ENCODE data around the gene GPBP1. TPM values are rescaled to one million over a fixed set of nuclear protein-coding genes. Genes with fewer than 3 reads are reported as not detected.
A peak's percentile ranks its signal among the peaks of the same experiment; 100 is the strongest.

The GPBP1 gene
- total RNA-seq, 1 experiment from 2014 or later = 100 TPM

- H3K36me3 Mint-ChIP-seq = peaks cover 15% of the 10 kb centered on the region
- POLR2A ChIA-PET = no interaction called here
Observed at GRCh38 chr5:57171816-57172465, 1.9 kb upstream of the GPBP1 start.

GRCh38 chr5:57172466-57173318 lies 1.2 kb upstream of the GPBP1 start:
- Mint-ChIP-seq H3K27ac (peak overlapping the region; percentile 98), H3K4me1 (peaks cover 23% of the 10 kb centered on the region), H3K27me3 (ENCODE audit: low read depth) (peaks cover 6% of the 10 kb centered on the region), H3K36me3 (peaks cover 20% of the 10 kb centered on the region), H3K4me3 (peak overlapping the region; percentile 97), H3K9me3 (no peaks in the 10 kb centered on the region)
- ChIA-PET CTCF (interaction anchor here (0.6 to 1.2 kb wide), 5 partner anchors 11 to 1632 kb away, joined by 3 to 13 read pairs (median 6); no protein-coding TSS in a partner anchor), POLR2A (interaction anchor here (0.7 to 1.5 kb wide), 7 partner anchors 10 to 263 kb away, joined by 3 to 18 read pairs (median 5); partner anchors contain the start of gene SETD9)
- ATAC-seq = no peak
- DNase-seq (ENCODE audit: low spot score) = no peak
- TF ChIP-seq, protein P1, sequence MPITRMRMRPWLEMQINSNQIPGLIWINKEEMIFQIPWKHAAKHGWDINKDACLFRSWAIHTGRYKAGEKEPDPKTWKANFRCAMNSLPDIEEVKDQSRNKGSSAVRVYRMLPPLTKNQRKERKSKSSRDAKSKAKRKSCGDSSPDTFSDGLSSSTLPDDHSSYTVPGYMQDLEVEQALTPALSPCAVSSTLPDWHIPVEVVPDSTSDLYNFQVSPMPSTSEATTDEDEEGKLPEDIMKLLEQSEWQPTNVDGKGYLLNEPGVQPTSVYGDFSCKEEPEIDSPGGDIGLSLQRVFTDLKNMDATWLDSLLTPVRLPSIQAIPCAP (CRISPR knock-in tag; IDR thresholded peaks at IDR 0.05) = no peak
- TF ChIP-seq, protein P2, sequence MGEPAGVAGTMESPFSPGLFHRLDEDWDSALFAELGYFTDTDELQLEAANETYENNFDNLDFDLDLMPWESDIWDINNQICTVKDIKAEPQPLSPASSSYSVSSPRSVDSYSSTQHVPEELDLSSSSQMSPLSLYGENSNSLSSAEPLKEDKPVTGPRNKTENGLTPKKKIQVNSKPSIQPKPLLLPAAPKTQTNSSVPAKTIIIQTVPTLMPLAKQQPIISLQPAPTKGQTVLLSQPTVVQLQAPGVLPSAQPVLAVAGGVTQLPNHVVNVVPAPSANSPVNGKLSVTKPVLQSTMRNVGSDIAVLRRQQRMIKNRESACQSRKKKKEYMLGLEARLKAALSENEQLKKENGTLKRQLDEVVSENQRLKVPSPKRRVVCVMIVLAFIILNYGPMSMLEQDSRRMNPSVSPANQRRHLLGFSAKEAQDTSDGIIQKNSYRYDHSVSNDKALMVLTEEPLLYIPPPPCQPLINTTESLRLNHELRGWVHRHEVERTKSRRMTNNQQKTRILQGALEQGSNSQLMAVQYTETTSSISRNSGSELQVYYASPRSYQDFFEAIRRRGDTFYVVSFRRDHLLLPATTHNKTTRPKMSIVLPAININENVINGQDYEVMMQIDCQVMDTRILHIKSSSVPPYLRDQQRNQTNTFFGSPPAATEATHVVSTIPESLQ (CRISPR knock-in tag; IDR thresholded peaks at IDR 0.05) = no peak
- TF ChIP-seq MXD4 (CRISPR knock-in tag; IDR thresholded peaks at IDR 0.05; ENCODE audit: borderline replicate concordance) (no peak), ZNF281 (CRISPR knock-in tag; IDR thresholded peaks at IDR 0.05) (no peak), RORB (CRISPR knock-in tag; IDR thresholded peaks at IDR 0.05) (no peak), CBFB (CRISPR knock-in tag; IDR thresholded peaks at IDR 0.05; ENCODE audit: low read depth) (no peak), ESRRA (CRISPR knock-in tag; IDR thresholded peaks at IDR 0.05; ENCODE audit: borderline replicate concordance) (no peak), ZNF219 (CRISPR knock-in tag; IDR thresholded peaks at IDR 0.05; ENCODE audit: borderline replicate concordance) (no peak), TCF7 (CRISPR knock-in tag; IDR thresholded peaks at IDR 0.05; ENCODE audit: low read depth) (no peak), JUN (CRISPR knock-in tag; IDR thresholded peaks at IDR 0.05) (no peak), FOXK1 (CRISPR knock-in tag; IDR thresholded peaks at IDR 0.05) (no peak)
- TF ChIP-seq, protein P3, sequence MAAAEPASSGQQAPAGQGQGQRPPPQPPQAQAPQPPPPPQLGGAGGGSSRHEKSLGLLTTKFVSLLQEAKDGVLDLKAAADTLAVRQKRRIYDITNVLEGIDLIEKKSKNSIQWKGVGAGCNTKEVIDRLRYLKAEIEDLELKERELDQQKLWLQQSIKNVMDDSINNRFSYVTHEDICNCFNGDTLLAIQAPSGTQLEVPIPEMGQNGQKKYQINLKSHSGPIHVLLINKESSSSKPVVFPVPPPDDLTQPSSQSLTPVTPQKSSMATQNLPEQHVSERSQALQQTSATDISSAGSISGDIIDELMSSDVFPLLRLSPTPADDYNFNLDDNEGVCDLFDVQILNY (CRISPR knock-in tag; IDR thresholded peaks at IDR 0.05) = no peak
- TF ChIP-seq, protein P4, sequence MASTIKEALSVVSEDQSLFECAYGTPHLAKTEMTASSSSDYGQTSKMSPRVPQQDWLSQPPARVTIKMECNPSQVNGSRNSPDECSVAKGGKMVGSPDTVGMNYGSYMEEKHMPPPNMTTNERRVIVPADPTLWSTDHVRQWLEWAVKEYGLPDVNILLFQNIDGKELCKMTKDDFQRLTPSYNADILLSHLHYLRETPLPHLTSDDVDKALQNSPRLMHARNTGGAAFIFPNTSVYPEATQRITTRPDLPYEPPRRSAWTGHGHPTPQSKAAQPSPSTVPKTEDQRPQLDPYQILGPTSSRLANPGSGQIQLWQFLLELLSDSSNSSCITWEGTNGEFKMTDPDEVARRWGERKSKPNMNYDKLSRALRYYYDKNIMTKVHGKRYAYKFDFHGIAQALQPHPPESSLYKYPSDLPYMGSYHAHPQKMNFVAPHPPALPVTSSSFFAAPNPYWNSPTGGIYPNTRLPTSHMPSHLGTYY (CRISPR knock-in tag; IDR thresholded peaks at IDR 0.05) = no peak
- TF ChIP-seq, protein P5, sequence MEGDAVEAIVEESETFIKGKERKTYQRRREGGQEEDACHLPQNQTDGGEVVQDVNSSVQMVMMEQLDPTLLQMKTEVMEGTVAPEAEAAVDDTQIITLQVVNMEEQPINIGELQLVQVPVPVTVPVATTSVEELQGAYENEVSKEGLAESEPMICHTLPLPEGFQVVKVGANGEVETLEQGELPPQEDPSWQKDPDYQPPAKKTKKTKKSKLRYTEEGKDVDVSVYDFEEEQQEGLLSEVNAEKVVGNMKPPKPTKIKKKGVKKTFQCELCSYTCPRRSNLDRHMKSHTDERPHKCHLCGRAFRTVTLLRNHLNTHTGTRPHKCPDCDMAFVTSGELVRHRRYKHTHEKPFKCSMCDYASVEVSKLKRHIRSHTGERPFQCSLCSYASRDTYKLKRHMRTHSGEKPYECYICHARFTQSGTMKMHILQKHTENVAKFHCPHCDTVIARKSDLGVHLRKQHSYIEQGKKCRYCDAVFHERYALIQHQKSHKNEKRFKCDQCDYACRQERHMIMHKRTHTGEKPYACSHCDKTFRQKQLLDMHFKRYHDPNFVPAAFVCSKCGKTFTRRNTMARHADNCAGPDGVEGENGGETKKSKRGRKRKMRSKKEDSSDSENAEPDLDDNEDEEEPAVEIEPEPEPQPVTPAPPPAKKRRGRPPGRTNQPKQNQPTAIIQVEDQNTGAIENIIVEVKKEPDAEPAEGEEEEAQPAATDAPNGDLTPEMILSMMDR (IDR thresholded peaks at IDR 0.05) = no peak

More at GRCh38 chr5:57171816-57172465, 1.9 kb upstream of the GPBP1 start:
- H3K4me1 Mint-ChIP-seq = peaks cover 21% of the 10 kb centered on the region
- peaks cover 6% of the 10 kb centered on the region for H3K27me3 Mint-ChIP-seq (ENCODE audit: low read depth)
- CTCF ChIA-PET = no interaction called here
- no peaks in the 10 kb centered on the region for H3K9me3 Mint-ChIP-seq
- no peak for DNase-seq (ENCODE audit: low spot score)
- TF ChIP-seq PRRX2 (CRISPR knock-in tag; IDR thresholded peaks at IDR 0.05) = no peak
- TF ChIP-seq PREB (CRISPR knock-in tag; IDR thresholded peaks at IDR 0.05; ENCODE audit: borderline replicate concordance) = no peak
- no peak for TF ChIP-seq IRF2 (CRISPR knock-in tag; IDR thresholded peaks at IDR 0.05; ENCODE audit: borderline replicate concordance, low read depth)
- no peak for TF ChIP-seq CREM (CRISPR knock-in tag; IDR thresholded peaks at IDR 0.05)
- TF ChIP-seq, protein P6, sequence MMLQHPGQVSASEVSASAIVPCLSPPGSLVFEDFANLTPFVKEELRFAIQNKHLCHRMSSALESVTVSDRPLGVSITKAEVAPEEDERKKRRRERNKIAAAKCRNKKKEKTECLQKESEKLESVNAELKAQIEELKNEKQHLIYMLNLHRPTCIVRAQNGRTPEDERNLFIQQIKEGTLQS (CRISPR knock-in tag; conservative IDR thresholded peaks at IDR 0.05) = no peak
- TF ChIP-seq CREB1 (CRISPR knock-in tag; IDR thresholded peaks at IDR 0.05) = no peak
- peak overlapping the region; percentile 97 for H3K4me3 Mint-ChIP-seq
- no peak for ATAC-seq
- H3K27ac Mint-ChIP-seq = peak overlapping the region; percentile 98; the same call in 1 of the 2 replicates
